HepG2 (cell line): Measurements from ENCODE around the gene REEP2. TPM values are rescaled to one million over a fixed set of nuclear protein-coding genes. Genes with fewer than 3 reads are reported as not detected.

ENCODE experiments used
- ATM ChIP-seq: fragments of 450-650 bp; IDR thresholded peaks from 2 replicates; pipeline ENCODE4 v1.7.1; 2017; ENCODE audit warnings: mild to moderate bottlenecking, borderline replicate concordance
- DPF2 ChIP-seq: sonication (generic); formaldehyde crosslinking; IDR thresholded peaks from 2 replicates; pipeline ENCODE4 v1.4.0; 2020; ENCODE audit warnings: mild to moderate bottlenecking, low read depth, missing genetic modification reagents, borderline replicate concordance
- HIC2 ChIP-seq: sonication (generic); formaldehyde crosslinking; IDR thresholded peaks from 2 replicates; pipeline ENCODE4 v1.9.0; 2022; ENCODE audit warnings: low read depth, missing genetic modification reagents
- POLR2AphosphoS2 ChIP-seq: IDR thresholded peaks from 2 replicates; pipeline ENCODE4 v1.6.1; 2011; ENCODE audit warnings: low read depth, low read length, improper control_type of control experiment
- RFX3 ChIP-seq: IDR thresholded peaks from 2 replicates; pipeline ENCODE4 v1.6.1; 2016; ENCODE audit warnings: missing biosample characterization, missing genetic modification reagents
- TARDBP ChIP-seq: sonication (generic); formaldehyde crosslinking; IDR thresholded peaks from 2 replicates; pipeline ENCODE4 v1.8.0; 2022; ENCODE audit warnings: mild to moderate bottlenecking, missing genetic modification reagents
- TOE1 ChIP-seq: sonication (generic); formaldehyde crosslinking; IDR thresholded peaks from 2 replicates; pipeline ENCODE4 v1.4.0; 2020; ENCODE audit warnings: mild to moderate bottlenecking, missing genetic modification reagents
- ZBTB42 ChIP-seq: sonication (generic); formaldehyde crosslinking; IDR thresholded peaks from 2 replicates; pipeline ENCODE4 v1.5.0; 2020; ENCODE audit warnings: mild to moderate bottlenecking, missing genetic modification reagents
- ZNF101 ChIP-seq: sonication (generic); formaldehyde crosslinking; IDR thresholded peaks from 2 replicates; pipeline ENCODE4 v1.4.0; 2020; ENCODE audit warnings: mild to moderate bottlenecking, low read depth, missing genetic modification reagents, borderline replicate concordance
- ZNF225 ChIP-seq: sonication (generic); formaldehyde crosslinking; IDR thresholded peaks from 2 replicates; pipeline ENCODE4 v1.4.0; 2020; ENCODE audit warnings: mild to moderate bottlenecking, missing genetic modification reagents
- ZNF264 ChIP-seq: sonication (generic); formaldehyde crosslinking; IDR thresholded peaks from 2 replicates; pipeline ENCODE4 v1.4.0; 2020; ENCODE audit warnings: missing genetic modification reagents
- ZNF343 ChIP-seq: sonication (generic); formaldehyde crosslinking; IDR thresholded peaks from 2 replicates; pipeline ENCODE4 v1.4.0; 2020; ENCODE audit warnings: mild to moderate bottlenecking, missing genetic modification reagents
- ZNF644 ChIP-seq: IDR thresholded peaks from 2 replicates; pipeline ENCODE4 v1.6.1; 2016; ENCODE audit warnings: low read depth
- ZNF879 ChIP-seq: sonication (generic); formaldehyde crosslinking; IDR thresholded peaks from 2 replicates; pipeline ENCODE4 v1.8.1; 2023; ENCODE audit warnings: missing genetic modification reagents
- ZNF883 ChIP-seq: sonication (generic); formaldehyde crosslinking; IDR thresholded peaks from 2 replicates; pipeline ENCODE4 v1.5.1; 2020; ENCODE audit warnings: mild to moderate bottlenecking, missing genetic modification reagents; ENCODE audit errors: not compliant biosample characterization
- ZNF891 ChIP-seq: sonication (generic); formaldehyde crosslinking; IDR thresholded peaks from 2 replicates; pipeline ENCODE4 v1.5.0; 2020; ENCODE audit warnings: mild to moderate bottlenecking, missing genetic modification reagents
- polyA plus RNA-seq, 8 experiments: library from polyadenylated mRNA; depleted of rRNA in 3 of 8; stranded (reverse) in 7 of 8; unstranded in 1 of 8; fragments of >200 nt; fragmentation: Illumina TruSeq in 4 of 8; extraction: Trizol in 4 of 8; gene quantifications; 2 replicates each; pipeline versions ENCODE4 v1.2.1 to v1.2.3, GENCODE V29; 2011 to 2016; ENCODE audit warnings: low read depth in 4 of 8, missing spikeins in 1 of 8, mixed read lengths in 1 of 8; ENCODE audit not compliant: insufficient read depth in 1 of 8
- total RNA-seq, 5 experiments: library from RNA; depleted of rRNA; stranded (reverse); fragments of >200 nt; fragmentation: Illumina TruSeq; extraction: Trizol; gene quantifications; 2 replicates each; pipeline ENCODE4 v1.2.3, GENCODE V29; 2016; ENCODE audit warnings: low read depth in 1 of 5
- TF ChIP-seq, protein P1 (sequence below): sonication (generic); formaldehyde crosslinking; IDR thresholded peaks from 2 replicates; pipeline ENCODE4 v1.4.0; 2020; ENCODE audit warnings: mild to moderate bottlenecking, missing genetic modification reagents, borderline replicate concordance
- TF ChIP-seq, protein P2 (sequence below): sonication (generic); formaldehyde crosslinking; IDR thresholded peaks from 2 replicates; pipeline ENCODE4 v1.9.0; 2021; ENCODE audit warnings: missing genetic modification reagents, borderline replicate concordance
- TF ChIP-seq, protein P3 (sequence below): IDR thresholded peaks from 2 replicates; pipeline ENCODE4 v1.6.1; 2012; ENCODE audit warnings: low read depth, low read length, improper control_type of control experiment
- TF ChIP-seq, protein P4 (sequence below): sonication (generic); formaldehyde crosslinking; IDR thresholded peaks from 2 replicates; pipeline ENCODE4 v1.8.1; 2023; ENCODE audit warnings: mild to moderate bottlenecking, missing genetic modification reagents

The REEP2 gene
- total and polyA plus RNA-seq, 2 of the 13 experiments (the other 11 are each of a cell fraction or from before 2014, with no cell fraction given) = 5.3 to 7.8 TPM

DNA sequence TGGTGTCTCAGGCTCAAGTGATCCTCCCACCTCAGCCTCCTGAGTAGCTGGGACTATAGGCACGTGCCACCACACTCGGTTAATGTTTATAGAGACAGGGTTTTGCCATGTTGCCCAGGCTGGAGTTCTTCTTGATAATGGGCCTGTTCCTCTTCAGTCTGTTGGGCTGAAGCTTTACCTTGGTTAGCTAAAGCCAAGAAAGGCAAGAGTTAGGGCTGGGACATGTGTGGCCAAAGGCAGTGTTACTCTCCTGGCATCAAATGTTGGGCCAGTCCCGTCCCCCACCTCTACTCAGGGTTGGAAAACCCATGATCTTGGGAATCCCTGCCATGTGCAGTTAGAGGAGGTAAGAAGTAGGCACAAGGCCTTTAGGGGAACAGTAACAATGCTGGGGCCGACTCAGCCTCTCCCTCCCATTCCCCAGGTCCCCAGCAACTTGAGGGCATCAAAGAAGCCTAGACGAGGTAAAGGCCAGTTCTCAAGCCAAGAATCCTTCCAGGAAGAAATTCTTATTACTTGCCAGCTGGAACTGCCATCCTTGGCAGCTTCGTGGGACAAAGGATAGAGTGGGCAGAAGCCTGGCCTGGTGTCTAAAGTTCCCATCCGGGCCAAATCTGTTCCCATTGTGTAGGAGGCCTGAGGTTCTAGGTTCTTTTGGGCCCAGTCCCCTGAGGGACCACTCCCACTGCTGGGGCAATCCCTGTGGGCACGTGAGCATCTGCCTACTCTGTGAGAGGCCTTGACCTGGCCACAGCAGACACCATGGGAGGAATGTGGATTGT, 30.9 kb downstream of the REEP2 start (continued):
- TF ChIP-seq RFX3 (CRISPR knock-in tag) (no peak), ZBTB42 (CRISPR knock-in tag) (no peak), DPF2 (CRISPR knock-in tag) (no peak), ZNF891 (CRISPR knock-in tag) (no peak), ZNF879 (CRISPR knock-in tag) (no peak), HIC2 (CRISPR knock-in tag) (no peak), ZNF101 (CRISPR knock-in tag) (no peak), ATM (no peak), ZNF644 (CRISPR knock-in tag) (peak; percentile 0; the same call in 1 of the 2 replicates), TARDBP (no peak), ZNF883 (no peak), ZNF264 (no peak), ZNF225 (CRISPR knock-in tag) (no peak), TOE1 (CRISPR knock-in tag) (no peak), POLR2AphosphoS2 (peak; percentile 91), ZNF343 (CRISPR knock-in tag) (no peak)
- TF ChIP-seq, protein P1, sequence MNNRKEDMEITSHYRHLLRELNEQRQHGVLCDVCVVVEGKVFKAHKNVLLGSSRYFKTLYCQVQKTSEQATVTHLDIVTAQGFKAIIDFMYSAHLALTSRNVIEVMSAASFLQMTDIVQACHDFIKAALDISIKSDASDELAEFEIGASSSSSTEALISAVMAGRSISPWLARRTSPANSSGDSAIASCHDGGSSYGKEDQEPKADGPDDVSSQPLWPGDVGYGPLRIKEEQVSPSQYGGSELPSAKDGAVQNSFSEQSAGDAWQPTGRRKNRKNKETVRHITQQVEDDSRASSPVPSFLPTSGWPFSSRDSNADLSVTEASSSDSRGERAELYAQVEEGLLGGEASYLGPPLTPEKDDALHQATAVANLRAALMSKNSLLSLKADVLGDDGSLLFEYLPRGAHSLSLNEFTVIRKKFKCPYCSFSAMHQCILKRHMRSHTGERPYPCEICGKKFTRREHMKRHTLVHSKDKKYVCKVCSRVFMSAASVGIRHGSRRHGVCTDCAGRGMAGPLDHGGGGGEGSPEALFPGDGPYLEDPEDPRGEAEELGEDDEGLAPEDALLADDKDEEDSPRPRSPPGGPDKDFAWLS (CRISPR knock-in tag) = no peak
- TF ChIP-seq, protein P2, sequence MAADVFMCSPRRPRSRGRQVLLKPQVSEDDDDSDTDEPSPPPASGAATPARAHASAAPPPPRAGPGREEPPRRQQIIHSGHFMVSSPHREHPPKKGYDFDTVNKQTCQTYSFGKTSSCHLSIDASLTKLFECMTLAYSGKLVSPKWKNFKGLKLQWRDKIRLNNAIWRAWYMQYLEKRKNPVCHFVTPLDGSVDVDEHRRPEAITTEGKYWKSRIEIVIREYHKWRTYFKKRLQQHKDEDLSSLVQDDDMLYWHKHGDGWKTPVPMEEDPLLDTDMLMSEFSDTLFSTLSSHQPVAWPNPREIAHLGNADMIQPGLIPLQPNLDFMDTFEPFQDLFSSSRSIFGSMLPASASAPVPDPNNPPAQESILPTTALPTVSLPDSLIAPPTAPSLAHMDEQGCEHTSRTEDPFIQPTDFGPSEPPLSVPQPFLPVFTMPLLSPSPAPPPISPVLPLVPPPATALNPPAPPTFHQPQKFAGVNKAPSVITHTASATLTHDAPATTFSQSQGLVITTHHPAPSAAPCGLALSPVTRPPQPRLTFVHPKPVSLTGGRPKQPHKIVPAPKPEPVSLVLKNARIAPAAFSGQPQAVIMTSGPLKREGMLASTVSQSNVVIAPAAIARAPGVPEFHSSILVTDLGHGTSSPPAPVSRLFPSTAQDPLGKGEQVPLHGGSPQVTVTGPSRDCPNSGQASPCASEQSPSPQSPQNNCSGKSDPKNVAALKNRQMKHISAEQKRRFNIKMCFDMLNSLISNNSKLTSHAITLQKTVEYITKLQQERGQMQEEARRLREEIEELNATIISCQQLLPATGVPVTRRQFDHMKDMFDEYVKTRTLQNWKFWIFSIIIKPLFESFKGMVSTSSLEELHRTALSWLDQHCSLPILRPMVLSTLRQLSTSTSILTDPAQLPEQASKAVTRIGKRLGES (CRISPR knock-in tag) = no peak
- TF ChIP-seq, protein P3, sequence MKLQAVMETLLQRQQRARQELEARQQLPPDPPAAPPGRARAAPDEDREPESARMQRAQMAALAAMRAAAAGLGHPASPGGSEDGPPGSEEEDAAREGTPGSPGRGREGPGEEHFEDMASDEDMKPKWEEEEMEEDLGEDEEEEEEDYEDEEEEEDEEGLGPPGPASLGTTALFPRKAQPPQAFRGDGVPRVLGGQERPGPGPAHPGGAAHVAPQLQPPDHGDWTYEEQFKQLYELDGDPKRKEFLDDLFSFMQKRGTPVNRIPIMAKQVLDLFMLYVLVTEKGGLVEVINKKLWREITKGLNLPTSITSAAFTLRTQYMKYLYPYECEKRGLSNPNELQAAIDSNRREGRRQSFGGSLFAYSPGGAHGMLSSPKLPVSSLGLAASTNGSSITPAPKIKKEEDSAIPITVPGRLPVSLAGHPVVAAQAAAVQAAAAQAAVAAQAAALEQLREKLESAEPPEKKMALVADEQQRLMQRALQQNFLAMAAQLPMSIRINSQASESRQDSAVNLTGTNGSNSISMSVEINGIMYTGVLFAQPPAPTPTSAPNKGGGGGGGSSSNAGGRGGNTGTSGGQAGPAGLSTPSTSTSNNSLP = no peak
- TF ChIP-seq, protein P4, sequence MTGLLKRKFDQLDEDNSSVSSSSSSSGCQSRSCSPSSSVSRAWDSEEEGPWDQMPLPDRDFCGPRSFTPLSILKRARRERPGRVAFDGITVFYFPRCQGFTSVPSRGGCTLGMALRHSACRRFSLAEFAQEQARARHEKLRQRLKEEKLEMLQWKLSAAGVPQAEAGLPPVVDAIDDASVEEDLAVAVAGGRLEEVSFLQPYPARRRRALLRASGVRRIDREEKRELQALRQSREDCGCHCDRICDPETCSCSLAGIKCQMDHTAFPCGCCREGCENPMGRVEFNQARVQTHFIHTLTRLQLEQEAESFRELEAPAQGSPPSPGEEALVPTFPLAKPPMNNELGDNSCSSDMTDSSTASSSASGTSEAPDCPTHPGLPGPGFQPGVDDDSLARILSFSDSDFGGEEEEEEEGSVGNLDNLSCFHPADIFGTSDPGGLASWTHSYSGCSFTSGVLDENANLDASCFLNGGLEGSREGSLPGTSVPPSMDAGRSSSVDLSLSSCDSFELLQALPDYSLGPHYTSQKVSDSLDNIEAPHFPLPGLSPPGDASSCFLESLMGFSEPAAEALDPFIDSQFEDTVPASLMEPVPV = no peak
